ENCODE data around the gene ARHGAP8. TPM values are rescaled to one million over a fixed set of nuclear protein-coding genes. Genes with fewer than 3 reads are reported as not detected.

ARHGAP8 gene
- total RNA-seq, 1 donor from 2014 or later = 2.8 TPM

GRCh38 chr22:44845191-44845590 is 92.8 kb downstream of the ARHGAP8 start:
- no peak overlapping the region for H3K9ac ChIP-seq (ENCODE audit: low read length)
- H3K4me1 Mint-ChIP-seq (ENCODE audit: low read depth, unreplicated experiment) = no peaks in the 10 kb centered on the region
- no peaks in the 10 kb centered on the region for H3K4me1 ChIP-seq (ENCODE audit: insufficient read depth, low read length)
- H3K4me3 ChIP-seq (ENCODE audit: insufficient read depth, low read depth, low read length) = no peak overlapping the region
- no peak overlapping the region for H3K27ac Mint-ChIP-seq (ENCODE audit: unreplicated experiment)
- TF ChIP-seq EZH2 (IDR thresholded peaks at IDR 0.05; ENCODE audit: insufficient read depth, low read length) = no peak
- TF ChIP-seq CTCF (IDR thresholded peaks at IDR 0.05; ENCODE audit: insufficient read depth, low read depth, low read length) = no peak
- no peak for DNase-seq (ENCODE audit: low read depth)
- no peaks in the 10 kb centered on the region for H3K9me3 ChIP-seq (ENCODE audit: insufficient read depth, low read depth, low read length)
- no peaks in the 10 kb centered on the region for H4K20me1 ChIP-seq (ENCODE audit: insufficient read depth, low read length)
- no peak overlapping the region for H2AFZ ChIP-seq (ENCODE audit: low read depth, low read length)
- H3K36me3 ChIP-seq (ENCODE audit: insufficient read depth, low read length) = no peaks in the 10 kb centered on the region
- no peak overlapping the region for H3K4me3 Mint-ChIP-seq (ENCODE audit: unreplicated experiment)
- H3K36me3 Mint-ChIP-seq (ENCODE audit: low read depth, unreplicated experiment) = no peaks in the 10 kb centered on the region
- H3K27me3 ChIP-seq (ENCODE audit: insufficient read depth, low read length) = no peaks in the 10 kb centered on the region
- H3K4me2 ChIP-seq (ENCODE audit: low read length) = no peak overlapping the region
- no peak for FAIRE-seq
- peaks cover 5% of the 10 kb centered on the region for H3K9me3 Mint-ChIP-seq (ENCODE audit: unreplicated experiment)
- no peak overlapping the region for H3K27ac ChIP-seq (ENCODE audit: low read depth, low read length)
- H3K27me3 Mint-ChIP-seq (ENCODE audit: low read depth, unreplicated experiment) = peaks cover 16% of the 10 kb centered on the region
- H3K79me2 ChIP-seq (ENCODE audit: insufficient read depth, low read length) = no peaks in the 10 kb centered on the region

GRCh38 chr22:44845796-44846720 is 93.7 kb downstream of the ARHGAP8 start:
- H3K27me3 Mint-ChIP-seq (ENCODE audit: low read depth, unreplicated experiment) = peaks cover 10% of the 10 kb centered on the region
- FAIRE-seq = no peak

More at GRCh38 chr22:44845796-44846720, 93.7 kb downstream of the ARHGAP8 start:
- Histone ChIP-seq H3K4me3 (ENCODE audit: insufficient read depth, low read depth, low read length) (no peak overlapping the region), H3K36me3 (ENCODE audit: insufficient read depth, low read length) (no peaks in the 10 kb centered on the region), H4K20me1 (ENCODE audit: insufficient read depth, low read length) (no peaks in the 10 kb centered on the region), H3K4me1 (ENCODE audit: insufficient read depth, low read length) (no peaks in the 10 kb centered on the region), H3K4me2 (ENCODE audit: low read length) (no peak overlapping the region), H3K27me3 (ENCODE audit: insufficient read depth, low read length) (no peaks in the 10 kb centered on the region), H2AFZ (ENCODE audit: low read depth, low read length) (no peak overlapping the region), H3K9ac (ENCODE audit: low read length) (no peak overlapping the region), H3K27ac (ENCODE audit: low read depth, low read length) (no peak overlapping the region), H3K79me2 (ENCODE audit: insufficient read depth, low read length) (no peaks in the 10 kb centered on the region), H3K9me3 (ENCODE audit: insufficient read depth, low read depth, low read length) (no peaks in the 10 kb centered on the region)
- H3K36me3 Mint-ChIP-seq (ENCODE audit: low read depth, unreplicated experiment) = no peaks in the 10 kb centered on the region
- peaks cover 5% of the 10 kb centered on the region for H3K9me3 Mint-ChIP-seq (ENCODE audit: unreplicated experiment)
- no peaks in the 10 kb centered on the region for H3K4me1 Mint-ChIP-seq (ENCODE audit: low read depth, unreplicated experiment)
- H3K4me3 Mint-ChIP-seq (ENCODE audit: unreplicated experiment) = no peak overlapping the region
- no peak for DNase-seq (ENCODE audit: low read depth)
- H3K27ac Mint-ChIP-seq (ENCODE audit: unreplicated experiment) = no peak overlapping the region
- TF ChIP-seq CTCF (IDR thresholded peaks at IDR 0.05; ENCODE audit: insufficient read depth, low read depth, low read length) = no peak
